Measurements from ENCODE around the gene PCGF3.
"Not testable (repeated sequence)": the region's sequence is repeated elsewhere in the genome, so short reads cannot be mapped to it uniquely, and the experiment has no call there.

The PCGF3 gene

DNA sequence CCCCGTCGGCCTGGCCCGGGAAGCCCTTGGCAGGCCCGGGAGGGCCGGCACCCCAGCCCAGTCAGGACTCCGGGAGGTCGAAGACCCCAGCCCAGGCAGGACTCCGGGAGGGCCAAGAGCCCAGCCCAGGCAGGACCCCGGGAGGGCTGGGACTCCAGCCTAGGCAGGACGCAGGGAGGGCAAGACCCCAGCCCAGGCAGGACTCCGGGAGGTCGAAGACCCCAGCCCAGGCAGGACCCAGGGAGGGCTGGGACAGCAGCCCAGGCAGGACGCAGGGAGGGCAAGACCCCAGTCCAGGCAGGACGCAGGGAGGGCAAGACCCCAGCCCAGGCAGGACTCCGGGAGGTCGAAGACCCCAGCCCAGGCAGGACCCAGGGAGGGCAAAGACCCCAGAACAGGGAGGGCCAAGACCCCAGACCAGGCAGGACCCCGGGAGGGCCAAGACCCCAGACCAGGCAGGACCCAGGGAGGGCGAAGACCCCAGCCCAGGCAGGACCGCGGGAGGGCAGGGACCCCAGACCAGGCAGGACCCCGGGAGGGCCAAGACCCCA is 526 bp downstream of the PCGF3 start:
- DNase-seq: not testable (repeated sequence)

DNA sequence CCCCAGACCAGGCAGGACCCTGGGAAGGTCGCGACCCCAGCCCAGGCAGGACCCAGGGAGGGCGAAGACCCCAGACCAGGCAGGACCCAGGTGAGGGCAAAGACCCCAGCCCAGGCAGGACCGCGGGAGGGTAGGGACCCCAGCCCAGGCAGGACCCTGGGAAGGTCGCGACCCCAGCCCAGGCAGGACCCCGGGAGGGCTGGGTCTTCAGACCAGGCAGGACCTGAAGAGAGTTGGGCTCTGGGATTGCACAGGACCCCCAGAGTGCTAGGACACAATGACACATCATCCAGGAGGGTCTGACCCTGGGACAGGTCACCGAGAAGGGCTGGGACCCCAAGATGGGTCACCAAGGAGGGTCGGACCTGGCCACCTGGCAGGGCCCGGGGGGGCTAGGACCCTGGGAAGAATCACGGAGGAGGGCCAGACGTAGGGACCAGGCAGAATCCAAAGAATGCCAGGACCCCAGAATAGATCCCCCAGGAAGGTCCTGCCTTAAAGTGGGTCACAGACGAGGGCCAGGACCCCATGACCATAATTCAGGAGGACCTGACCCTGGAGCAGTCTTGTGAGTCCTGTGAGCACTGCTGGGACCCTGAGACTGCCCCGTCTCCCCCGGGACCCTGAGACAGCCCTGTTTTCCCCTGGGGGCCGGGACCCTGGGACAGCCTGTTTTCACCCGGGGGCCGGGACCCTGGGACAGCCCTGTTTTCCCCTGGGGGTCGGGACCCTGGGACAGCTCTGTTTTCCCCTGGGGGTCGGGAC is 1.4 kb downstream of the PCGF3 start:
- DNase-seq: no peak

GRCh38 chr4:707929-708630 is 2.4 kb downstream of the PCGF3 start:
- DNase-seq: no peak

- no peak for DNase-seq
These were observed 3.0 kb downstream of the PCGF3 start for GRCh38 chr4:708631-708933.

DNA sequence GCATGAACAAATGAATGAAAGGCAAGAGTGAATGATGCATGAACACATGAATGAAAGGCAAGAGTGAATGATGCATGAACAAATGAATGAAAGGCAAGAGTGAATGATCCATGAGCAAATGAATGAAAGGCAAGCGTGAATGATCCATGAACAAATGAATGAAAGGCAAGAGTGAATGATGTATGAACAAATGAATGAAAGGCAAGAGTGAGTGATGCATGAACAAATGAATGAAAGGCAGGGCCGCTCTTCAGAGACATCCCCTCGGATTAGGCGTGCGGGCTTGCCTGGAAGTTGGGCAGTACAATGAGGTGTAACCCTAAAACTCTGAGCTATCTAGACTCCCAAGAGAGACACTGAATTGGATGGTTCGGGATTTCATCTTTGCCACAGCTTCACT is 3.7 kb downstream of the PCGF3 start:
- DNase-seq: no peak

DNA sequence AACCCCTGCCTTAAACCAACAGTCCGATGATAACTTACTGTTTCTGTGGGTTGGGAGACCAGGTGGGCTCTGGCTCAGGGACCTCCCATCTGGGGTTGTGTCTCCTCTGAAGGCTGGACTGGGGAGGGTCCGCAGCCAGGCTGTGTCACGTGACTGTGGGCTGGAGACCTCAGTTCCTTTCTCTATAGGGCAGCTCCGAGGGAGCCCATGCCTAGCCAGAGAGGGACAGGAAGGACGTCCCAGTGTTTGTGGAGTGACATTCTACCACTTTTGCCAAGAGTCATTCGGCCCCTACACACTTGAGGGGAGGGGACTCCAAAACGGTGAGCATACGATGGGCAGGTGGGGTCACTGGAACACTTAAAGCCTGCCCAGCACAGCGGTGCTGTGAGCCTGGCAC is 4.5 kb downstream of the PCGF3 start:
- no peak for DNase-seq

GRCh38 chr4:710916-711315 is 5.3 kb downstream of the PCGF3 start:
- no peak for DNase-seq

- DNase-seq: no peak
These were observed 6.5 kb downstream of the PCGF3 start for GRCh38 chr4:712093-712492.

GRCh38 chr4:712916-713632 is 7.4 kb downstream of the PCGF3 start:
- DNase-seq: no peak

GRCh38 chr4:714087-714486 is 8.5 kb downstream of the PCGF3 start:
- no peak for DNase-seq

DNA sequence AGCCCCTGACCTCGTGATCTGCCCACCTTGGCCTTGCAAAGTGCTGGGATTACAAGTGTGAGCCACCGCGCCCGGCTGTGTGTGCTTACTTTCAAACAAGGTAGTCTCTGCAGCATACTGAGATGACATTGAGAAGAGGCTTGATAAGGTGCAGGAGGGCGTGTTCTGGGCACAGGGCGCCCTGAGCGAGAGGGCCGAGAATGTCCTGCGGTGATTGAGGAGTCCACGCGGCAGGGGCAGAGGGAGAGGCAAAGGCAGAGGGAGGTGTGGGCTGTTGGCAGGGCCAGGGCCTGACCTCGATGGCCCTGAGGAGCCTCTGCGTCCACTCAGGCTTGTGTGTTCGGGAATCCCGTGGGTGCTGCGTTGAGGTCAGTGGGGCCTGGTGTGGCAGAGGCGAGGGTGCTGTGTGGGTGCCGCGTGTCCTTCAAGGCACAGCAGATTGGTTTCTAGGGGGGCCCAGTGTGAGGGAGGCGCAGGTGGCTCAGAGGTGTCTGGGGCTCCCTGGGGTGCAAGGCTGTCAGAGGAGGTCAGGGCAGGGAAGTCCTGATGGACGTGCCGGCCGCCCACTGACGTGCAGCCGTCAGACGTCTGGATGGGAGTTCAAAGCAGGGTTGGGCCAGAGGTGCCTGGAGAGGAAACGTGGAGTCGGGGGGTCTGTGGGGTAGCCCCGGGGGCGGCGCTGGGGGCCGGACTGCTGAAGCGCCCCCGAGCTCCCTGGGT is 12.1 kb downstream of the PCGF3 start:
- DNase-seq: no peak

GRCh38 chr4:718460-718859 is 12.8 kb downstream of the PCGF3 start:
- no peak for DNase-seq

DNA sequence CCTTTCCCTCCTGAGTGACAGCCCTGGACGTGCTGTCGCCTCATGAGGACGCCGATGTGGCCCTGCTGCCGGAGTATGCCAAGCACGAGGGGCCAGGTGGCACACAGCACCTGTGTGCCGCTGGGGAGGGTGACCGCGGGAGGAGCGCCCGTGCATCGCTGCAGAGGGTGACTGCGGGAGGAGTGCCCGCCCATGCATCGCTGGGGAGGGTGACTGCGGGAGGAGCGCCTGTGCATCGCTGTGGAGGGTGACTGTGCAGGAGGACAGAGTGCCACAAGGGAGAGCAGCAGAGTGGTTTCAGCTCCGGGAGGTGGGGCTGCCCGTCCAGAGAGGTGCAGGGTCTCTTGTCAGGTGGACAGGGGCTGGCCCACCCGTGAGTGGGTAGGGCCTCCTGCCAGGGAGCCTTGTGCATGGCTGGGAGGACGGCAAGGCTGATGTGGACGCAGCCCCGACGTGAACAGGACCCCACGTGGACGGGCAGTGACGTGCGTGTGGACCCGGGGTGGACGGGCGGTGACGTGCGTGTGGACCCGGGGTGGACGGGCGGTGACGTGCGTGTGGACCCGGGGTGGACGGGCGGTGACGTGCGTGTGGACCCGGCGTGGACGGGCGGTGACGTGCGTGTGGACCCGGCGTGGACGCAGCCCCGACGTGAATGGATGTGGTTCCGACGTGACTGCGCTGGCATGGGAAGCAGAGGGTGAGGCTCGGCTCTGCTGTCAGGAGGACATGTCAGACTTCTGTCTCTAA is 14.7 kb downstream of the PCGF3 start:
- no peak for DNase-seq

GRCh38 chr4:721261-722168 is 15.9 kb downstream of the PCGF3 start:
- peak; percentile 18 for DNase-seq

DNA sequence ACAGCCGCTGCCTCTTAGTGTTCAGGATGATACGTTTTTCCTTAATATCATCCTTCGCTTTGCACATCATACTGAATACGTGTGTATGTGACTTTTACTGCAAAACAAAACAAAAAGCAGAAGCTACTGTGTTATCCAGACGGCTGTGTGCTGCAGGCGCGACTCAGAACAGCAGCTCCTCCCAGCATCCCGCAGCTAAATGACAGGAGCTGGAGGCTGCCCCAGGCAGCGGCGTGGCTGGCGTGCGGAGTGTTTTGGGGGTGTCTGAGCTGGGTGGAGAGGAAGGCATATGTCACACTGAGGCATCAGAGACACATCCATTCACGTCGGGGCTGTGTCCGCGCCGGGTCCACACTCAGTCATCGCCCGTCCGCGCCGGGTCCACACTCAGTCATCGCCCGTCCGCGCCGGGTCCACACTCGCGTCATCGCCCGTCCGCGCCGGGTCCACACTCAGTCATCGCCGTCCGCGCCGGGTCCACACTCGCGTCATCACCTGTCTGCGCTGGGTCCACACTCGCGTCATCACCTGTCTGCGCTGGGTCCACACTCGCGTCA is 16.6 kb downstream of the PCGF3 start:
- DNase-seq: no peak

DNA sequence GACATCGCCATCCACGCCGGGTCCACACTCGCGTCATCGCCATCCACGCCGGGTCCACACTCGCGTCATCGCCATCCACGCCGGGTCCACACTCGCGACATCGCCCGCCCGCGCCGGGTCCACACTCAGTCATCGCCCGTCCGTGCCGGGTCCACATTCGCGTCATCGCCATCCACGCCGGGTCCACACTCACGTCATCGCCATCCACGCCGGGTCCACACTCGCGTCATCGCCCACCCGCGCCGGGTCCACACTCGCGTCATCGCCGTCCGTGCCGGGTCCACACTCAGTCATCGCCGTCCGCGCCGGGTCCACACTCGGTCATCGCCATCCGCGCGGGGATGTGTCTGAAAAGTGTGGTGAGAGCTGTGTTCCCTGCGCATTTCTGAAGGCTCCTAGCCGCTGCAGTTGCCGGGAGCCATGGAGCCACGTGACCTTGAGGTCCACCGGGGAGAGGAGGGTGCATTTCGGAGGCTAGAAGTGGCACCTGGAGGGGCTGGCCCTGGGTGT is 17.3 kb downstream of the PCGF3 start:
- DNase-seq: no peak

- no peak for DNase-seq
These were observed 18.3 kb downstream of the PCGF3 start for GRCh38 chr4:723751-724530.

- DNase-seq: no peak
These were observed 20.0 kb downstream of the PCGF3 start for GRCh38 chr4:725391-726234.

DNA sequence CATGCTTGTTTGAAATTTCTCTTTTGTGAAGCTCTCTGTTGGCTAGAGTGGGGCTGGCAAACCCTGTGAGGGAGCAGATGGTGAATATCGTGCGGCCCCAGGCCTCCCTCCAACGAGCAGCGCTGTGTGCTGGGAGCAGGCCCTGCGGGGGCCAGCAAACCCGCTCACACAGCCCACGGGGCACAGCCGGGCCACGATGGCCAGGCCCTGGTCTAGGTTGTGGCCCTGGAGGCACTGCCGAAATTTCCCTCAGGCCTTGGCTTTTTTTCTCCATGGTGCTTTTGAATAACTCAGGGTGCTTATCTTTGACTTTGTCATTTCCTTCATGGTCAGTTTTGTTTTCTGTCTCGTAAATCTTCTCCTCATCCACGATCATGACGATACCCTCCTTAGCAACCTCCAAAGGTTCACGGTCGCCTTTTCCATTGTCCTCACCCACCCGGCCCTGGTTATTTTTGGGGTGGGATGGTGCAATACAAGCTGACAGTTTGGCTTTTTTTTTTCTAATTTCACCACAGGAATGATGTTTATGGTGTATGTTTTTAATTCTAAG is 20.7 kb downstream of the PCGF3 start:
- peak; percentile 13 for DNase-seq
